Tibial nerve (tissue), 4 donors: ENCODE measurements around the gene ITGA11.

Experiments
- EP300 ChIP-seq, 2 donors: sonication (generic); formaldehyde crosslinking; IDR thresholded peaks; one replicate each; pipeline ENCODE4 v1.6.1; 2017; ENCODE audit warnings: antibody characterized with exemption in 2 of 2, mild to moderate bottlenecking in 1 of 2
- POLR2A ChIP-seq, 2 donors: fragments of 450-650 bp; IDR thresholded peaks; one replicate each; pipeline ENCODE4 v1.6.1; 2017; ENCODE audit warnings: antibody characterized with exemption in 2 of 2, mild to moderate bottlenecking in 2 of 2, moderate library complexity in 2 of 2
- TF ChIP-seq, protein P1 (sequence below), 5 experiments: fragments of 200-600 bp in 3 of 5; fragments of 450-650 bp in 2 of 5; sonication (generic) in 3 of 5; IDR thresholded peaks; one replicate each; pipeline ENCODE4 v1.5.1; 2016 to 2019; ENCODE audit warnings: antibody characterized with exemption in 5 of 5, mild to moderate bottlenecking in 3 of 5, moderate library complexity in 2 of 5

DNA sequence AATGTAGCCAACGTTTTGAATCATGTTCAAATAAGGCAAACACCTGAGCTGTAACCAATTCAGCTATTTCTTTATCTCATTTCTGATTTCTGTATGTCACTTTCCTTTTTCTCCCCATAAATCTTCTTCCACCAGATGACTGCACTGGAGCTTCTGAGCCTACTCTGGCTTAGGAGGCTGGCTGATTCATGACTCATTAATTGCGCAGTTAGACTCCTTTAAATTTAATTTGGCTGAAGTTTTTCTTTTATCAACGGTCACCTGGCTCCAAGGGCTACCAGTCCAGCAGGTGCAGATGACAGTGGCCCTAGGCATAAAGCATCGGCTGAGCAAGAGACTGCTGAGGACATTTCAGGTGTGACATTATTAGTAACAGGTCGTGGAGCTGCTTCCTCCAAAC is 39.6 kb upstream of the ITGA11 start:
- TF ChIP-seq, protein P1, sequence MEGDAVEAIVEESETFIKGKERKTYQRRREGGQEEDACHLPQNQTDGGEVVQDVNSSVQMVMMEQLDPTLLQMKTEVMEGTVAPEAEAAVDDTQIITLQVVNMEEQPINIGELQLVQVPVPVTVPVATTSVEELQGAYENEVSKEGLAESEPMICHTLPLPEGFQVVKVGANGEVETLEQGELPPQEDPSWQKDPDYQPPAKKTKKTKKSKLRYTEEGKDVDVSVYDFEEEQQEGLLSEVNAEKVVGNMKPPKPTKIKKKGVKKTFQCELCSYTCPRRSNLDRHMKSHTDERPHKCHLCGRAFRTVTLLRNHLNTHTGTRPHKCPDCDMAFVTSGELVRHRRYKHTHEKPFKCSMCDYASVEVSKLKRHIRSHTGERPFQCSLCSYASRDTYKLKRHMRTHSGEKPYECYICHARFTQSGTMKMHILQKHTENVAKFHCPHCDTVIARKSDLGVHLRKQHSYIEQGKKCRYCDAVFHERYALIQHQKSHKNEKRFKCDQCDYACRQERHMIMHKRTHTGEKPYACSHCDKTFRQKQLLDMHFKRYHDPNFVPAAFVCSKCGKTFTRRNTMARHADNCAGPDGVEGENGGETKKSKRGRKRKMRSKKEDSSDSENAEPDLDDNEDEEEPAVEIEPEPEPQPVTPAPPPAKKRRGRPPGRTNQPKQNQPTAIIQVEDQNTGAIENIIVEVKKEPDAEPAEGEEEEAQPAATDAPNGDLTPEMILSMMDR (IDR thresholded peaks at IDR 0.05) = no peak
- TF ChIP-seq EP300 (IDR thresholded peaks at IDR 0.05) (no peak), POLR2A (IDR thresholded peaks at IDR 0.05) (no peak)
